GM21447 (cell line): ENCODE data around the gene SORT1.
"Not testable (repeated sequence)": the region's sequence is repeated elsewhere in the genome, so short reads cannot be mapped to it uniquely, and the experiment has no call there.

Source experiments
- ATAC-seq: cut with Tn5 transposase; IDR thresholded peaks from one replicate; pipeline ENCODE4 v1.9.1; 2021; ENCODE audit not compliant: unreplicated experiment

The SORT1 gene

DNA sequence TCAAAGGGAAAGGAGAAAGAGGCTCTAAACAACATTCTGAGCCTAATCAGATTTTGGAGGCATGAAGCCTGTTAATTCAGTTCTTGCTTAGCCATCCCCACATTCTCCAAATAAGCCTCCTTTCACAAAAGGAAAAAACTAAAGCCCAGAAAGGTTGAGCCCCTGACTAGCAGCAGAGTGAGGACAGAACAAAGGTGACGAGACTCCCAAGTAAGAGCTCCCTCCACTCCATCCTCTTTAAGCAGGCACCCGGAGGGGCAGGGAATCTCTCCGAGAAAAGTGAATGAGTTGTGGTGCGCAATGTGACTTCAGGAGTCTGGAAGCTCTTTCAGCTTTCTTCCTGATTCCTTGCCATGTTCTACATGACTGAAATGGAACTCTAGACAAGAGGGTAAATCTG, 47.5 kb downstream of the SORT1 start:
- no peak for ATAC-seq

DNA sequence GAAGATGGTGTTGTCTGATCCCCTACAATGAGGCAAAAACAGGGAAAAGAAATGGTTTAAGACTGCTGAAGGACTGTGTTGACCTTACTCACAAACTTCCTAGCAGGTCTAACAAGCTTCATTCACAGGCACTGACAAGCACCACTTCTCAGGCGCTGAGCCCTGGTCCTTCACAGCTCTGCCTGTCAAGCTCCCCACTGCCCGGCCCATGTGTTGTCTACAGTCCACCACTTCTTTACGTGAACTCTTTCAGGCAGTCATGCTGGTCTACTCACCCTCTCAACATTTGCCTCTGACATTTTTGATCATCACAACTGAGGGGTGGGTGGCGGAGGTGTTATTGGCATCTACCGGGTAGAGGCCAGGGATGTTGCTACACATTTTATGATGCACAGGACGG, 50.2 kb downstream of the SORT1 start:
- no peak for ATAC-seq

DNA sequence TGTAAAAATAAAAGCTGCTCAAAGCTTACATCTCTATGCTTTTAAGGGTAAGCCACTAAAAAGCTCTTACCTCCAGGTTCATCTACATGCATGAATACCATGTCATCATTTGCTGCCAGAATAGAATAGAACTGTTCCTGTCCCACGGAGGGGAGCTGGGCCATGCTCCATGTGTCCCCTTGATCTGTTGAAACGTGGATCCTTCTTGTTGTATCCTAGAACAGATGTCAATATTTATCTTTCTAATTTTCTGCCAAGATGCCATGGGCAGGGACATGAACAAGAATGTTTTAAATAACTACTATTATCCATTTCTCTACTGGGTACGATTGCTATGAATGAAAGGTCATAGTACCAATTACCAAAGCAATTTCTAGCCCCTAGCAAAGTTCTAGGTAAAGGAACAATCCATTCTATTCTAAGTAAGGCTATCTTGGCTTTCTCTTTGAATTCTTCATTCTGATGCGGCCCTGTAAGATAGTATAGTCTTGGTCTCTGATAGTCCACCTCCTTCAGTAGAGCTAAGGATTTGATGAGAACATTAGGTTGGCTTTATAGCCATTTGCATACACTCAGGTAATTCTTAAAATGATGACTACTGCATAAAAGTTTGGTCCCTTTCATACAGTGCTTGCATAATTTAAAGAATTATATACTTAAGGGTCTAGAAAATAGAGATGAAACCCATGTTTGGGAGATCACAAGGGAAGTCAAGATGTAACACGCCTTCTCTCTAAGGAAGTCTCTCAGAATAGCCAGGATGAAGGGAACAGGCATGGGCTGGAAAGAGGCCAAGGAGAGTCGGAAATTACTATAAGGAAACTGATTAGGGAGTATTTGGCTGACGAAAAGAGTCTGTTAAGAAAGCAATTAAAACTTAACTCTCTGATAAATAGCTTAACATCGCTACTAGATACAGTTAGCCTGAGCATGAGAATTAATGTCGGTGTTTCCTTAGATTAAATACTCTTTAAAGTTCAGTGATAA, 55.5 kb downstream of the SORT1 start:
- ATAC-seq = no peak

DNA sequence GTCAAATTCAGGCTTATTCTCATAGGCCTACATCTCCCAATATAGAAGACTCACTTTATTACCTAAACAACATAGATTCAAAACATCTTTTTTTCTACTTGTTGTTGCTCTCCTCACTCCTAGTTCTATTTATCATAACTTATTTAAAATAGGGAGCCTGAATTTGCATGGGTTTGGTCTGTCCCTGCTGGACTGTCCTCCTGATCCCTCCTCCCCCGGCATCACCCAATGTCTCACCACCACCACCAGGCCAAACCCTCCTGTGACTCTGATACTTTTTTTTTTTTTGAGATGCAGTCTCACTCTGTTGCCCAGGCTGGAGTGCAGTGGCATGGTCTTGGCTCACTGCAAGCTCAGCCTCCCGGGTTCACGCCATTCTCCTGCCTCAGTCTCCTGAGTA, 59.1 kb downstream of the SORT1 start:
- ATAC-seq = no peak

DNA sequence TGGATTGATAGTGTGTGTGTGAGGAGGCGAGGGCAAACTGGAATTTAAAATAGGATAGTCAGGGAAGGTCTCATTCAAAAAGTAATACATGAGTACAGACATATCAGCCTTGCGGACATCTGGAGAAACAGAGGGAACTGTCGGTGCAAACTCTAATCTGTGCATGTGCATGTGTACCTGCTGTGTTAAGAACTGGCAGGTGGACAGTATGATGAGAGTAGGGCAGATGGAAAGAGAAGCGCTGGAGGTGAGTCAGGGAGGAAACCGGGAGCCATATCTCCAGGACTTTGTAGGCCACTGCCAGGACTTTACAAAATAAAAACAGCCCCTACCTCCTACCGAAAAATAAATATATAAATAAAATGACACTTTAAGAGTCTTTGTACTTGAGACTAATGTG, 59.6 kb downstream of the SORT1 start:
- no peak for ATAC-seq

DNA sequence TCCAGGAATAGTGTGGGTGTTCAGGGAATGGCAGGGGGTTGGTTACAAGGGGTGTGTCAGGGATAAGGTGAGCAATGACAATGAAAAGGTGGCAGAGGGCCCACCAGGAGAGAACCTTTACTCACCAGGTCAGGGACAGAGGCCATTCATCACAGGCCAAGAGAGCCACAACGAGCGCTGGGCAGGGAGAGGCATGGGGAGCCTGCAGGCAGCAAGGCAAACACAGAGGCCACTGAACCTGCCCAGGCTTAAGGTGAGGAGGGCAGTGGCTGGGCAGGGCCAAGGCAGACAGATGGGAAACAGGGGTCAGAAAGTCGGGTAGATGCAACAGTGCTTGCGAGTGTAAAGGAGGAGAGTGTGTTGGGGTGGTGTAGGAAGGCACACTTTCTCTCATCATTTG, 62.6 kb downstream of the SORT1 start:
- ATAC-seq = no peak

DNA sequence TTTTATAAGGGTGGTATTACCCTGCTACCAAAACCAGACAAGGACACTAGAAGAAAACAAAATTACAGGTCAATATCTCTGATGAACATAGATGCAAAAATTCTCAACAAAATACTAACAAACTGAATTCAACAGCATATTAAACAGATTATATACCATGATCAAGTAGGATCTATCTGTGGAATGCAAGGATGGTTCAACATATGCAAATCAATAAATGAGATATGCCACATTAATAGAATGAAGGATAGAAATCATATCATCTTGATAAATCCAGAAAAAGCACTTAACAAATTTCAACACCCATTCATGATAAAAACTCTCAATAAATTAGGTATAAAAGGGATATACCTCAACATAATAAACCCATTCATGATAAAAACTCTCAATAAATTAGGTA, 66.6 kb downstream of the SORT1 start:
- ATAC-seq = no peak

DNA sequence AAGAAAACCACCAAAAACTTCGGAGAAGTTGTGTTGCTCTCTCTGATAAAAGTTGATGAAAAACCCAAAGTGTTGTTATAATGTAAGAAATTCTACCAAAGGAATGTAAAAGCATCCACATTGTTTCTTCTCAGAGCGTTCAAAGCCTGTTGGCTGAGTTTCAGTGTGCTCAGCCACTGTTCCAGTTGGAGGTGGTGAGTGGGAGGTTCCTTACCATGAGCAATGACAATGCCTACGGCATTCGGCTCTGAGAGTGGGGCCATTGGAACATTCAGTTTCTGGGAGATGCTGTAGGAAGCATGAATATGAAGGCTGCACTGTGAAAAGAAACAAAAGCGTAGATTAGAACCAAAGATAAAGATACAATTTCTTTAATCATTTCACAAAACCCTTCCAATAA, 70.4 kb downstream of the SORT1 start:
- ATAC-seq = no peak

DNA sequence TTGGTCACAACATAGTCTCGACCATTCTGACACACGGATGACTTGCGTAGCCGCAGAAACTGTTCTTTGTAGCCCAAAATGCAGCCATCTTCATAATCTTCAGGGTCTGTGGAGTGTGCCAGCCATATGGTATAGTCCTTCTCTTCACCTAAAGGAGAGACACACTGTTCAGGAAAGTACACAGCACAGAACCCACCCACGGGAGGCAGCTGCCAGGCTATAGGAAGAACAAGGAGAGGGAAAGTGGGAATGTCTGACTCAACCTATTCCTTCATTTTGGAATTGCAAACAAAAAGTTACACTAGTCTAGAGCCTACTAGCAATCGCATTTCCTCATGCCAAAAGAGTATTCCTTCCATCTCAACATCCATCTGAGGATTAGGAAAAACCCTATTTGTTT, 74.7 kb downstream of the SORT1 start:
- no peak for ATAC-seq

DNA sequence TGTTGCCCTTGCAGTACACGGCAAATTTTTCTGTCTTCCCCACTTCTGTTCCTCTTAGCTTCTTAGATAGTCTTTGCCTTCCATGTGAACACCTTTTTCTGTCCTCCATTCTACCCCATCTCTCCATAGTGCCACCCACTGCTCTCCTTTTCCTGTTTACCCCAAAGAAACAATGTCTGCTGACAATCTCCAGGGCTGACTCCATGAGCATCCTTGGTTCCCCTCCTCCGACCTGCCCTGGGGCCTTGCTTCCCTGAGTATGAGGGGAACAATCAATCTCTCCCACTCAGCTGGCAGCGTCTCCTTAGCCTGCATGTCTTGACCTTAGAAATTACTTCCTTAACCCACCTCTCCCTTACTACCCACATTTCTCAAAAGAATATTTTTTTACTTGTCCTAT, 78.6 kb downstream of the SORT1 start:
- no peak for ATAC-seq

DNA sequence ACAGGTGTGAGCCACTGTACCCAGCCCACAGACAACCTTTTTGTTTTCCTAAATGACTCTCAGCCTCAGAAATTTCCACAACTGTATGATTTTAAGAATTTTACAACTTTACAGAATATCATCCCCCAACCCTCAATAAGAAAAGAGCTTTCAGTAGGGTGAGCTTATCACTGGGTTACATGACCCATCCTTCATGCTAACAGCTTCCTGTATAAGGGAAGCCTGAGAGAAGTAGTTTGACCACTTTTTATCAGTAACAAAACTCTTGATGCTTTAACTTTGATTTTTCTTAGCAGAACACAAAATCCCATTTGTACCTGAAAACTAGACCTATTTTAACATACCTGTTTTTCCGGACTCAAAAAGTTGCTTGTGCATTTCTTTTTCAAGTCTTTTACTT, 81.2 kb downstream of the SORT1 start:
- ATAC-seq = no peak

DNA sequence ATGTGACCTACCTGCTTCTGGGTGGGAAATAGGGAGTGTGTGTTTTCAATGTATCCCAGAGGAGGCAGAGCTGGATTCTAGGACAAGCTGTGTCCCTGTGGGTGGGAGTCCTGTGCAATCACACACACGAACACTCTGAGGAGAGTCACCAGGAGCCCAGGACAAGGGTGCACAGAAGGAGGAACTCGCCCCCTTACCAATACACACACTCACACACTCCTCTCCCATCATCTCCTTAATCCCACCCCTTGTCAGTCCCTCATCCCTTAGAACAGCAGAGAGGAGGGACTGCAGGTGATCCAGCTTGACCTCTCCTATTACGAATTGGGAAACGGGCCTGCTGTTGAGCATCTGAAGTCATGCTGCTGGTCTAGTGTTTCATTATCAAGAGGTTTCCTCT, 82.4 kb downstream of the SORT1 start:
- ATAC-seq = no peak

DNA sequence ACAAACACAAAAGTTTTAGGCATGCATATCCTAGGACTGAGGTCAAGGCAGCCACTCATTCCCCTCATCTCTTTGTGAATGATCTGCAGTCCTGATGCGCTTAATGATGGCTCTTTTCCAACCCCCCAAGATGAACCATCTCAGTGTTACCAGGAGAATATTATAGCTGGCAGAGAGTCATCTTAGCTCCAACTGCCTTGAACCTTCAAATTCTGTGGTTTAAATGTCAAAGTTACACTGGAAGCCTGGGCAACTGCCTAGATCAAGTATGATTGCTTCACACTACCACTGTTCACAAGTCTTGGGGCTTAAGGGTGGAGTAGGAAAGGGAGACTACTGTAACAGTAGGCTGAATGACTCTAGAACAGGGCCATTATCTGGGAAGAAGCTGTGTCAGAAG, 82.9 kb downstream of the SORT1 start:
- ATAC-seq = no peak

DNA sequence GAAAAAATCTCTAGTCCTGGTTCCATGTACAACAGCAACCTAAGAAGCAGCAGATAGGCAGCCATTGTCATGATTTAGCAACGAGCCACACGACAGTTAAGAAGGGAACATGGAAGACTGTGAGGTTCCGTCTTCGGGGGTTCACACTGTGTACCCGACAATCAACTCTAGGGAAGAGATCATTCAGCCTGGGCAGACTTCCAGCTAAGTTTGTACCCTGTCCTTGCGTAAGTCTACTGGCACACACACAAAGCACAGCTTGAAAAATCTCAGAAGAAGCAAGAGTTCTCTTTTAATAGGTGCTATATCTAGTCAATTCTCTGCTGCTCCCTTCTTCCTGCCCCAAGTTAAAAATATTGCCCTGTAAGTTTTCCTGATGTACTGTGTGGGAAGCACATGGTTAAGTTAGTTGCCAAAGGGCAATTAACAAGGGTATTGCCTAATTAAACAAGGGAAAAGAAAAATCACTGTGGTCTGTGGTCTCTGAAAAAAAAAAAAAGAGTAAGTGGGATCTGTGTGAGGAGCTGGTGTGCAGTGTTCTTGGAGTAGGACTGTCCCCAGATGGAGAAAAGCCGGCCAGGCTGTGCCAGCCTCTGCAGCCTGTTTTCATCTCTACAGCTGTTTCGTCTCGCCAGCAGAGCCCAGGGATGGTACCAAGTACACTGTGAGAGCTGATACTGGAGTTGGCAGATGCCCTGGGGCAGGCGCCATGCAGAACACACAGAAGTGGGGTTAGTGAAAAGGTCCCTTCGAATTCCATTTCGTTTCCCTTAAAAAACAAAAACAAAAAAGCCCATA, 84.5 kb downstream of the SORT1 start:
- no peak for ATAC-seq

DNA sequence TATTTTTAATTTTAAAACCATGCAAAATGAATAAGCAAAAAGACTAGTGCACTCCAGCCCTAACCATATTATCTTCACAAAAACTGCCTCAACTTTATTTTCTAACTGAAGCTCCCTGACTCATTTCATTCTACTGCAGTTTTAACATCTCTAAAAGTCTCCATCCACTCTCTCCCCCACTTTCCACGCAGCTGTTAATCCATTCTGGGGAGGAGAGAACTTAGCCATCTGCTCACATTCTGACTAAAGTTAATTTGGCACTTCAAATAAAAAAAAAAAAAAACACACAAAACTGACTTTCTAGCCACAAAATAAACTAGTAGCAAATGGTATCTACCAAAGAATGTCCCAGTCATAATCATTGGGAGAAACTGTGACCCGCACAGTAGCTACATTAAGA, 85.5 kb downstream of the SORT1 start:
- ATAC-seq = no peak

DNA sequence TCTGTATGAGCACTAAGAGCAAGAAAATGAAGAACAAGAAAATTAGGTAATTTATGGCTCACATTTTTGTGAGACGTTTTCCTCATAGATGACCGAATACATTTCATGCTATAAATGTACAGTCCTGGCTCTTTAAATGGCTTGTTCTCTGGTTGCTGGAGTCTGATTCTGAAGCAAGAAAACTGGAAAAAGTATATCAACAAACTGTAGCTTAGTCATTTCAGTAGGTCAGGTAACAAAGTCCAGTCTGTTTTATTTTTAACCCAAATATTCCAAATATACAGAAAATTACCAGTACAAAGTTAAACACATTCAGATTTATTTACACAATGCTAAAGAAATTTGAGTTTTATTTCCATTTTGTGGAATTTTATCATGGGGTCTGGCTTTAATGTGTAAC, 88.4 kb downstream of the SORT1 start:
- ATAC-seq = no peak

DNA sequence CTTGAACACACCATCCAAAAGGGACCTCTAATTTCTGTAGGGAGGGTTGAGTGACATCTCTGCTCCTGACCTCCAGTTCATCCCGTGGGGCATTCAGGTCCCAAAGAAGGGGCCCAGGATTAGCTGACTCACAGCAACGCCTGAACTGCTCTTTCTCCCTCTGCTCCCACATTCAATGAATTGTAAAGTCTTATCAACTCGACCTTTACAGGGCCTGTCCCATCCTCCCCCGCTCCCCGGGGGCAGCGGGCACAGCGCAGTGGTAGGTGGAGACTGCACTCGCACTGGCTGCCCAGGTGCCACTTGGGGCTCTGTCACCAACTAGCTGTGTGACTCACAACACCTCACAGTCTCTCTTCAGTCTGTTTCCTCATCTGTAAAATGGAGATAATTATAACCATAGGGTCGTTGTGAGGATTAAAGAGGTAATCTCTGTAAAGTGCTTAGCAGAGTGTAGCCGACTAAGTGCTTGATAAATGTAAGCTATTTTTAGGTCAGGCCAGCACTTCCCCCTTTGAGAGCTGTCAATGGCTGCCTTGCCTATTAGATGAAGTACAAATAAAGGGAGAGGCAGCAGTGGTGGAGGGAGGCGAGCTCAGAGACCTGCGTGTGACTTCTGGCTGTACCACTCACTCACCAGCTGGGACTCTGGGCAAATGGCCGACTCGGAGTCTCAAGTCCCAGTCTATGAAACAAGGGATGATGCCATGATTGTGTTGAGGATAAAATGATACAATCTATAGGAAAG, 90.3 kb downstream of the SORT1 start:
- no peak for ATAC-seq

DNA sequence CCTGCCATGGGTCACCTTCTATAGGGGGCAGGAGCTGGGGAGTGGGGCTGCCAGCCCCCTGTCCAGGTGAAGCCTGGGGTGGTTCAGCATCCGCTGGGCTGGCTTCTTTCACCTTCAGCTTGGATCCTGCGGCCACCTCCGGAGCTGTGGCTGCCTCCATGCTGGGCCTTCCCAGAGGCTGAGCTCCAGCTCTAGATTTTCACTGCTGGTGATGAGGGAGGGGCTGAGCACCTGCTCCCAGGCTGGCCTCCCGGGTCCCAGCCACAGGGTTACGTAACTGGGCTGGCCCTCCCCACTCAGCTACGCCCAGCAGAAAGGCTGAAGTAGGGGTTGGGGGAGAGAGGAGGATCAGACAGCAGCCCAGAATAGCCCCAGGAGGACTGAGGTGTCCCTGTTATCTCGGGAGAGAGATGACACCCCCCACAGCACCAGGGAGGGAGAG, 90.9 kb downstream of the SORT1 start, which contains the start of gene MYBPHL:
Gene MYBPHL, minus strand, starts transcription at position 180 of the 442 bp plus-strand sequence. Its CDS starts 20 bp downstream, at position 160.
- ATAC-seq = no peak

DNA sequence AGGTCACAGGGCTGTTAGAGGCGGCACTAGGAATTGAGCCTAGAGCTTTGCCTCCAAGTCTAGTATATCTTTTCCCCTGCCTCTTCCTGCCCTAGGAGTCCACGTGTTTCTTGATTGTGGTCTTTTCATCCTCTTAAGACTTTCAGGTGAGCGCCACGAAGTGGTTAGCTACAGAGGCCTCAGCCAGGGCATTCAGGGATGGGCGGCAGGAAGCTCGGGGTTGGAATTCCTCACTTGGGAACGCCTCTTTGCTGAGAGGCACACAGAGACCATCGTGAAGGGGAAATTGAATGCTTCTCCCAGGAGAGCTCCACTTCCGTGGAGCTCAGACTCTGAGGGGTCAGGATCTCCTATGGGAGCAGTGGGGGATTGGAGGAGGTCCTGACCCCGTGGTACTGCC, 91.7 kb downstream of the SORT1 start:
- not testable (repeated sequence) for ATAC-seq

DNA sequence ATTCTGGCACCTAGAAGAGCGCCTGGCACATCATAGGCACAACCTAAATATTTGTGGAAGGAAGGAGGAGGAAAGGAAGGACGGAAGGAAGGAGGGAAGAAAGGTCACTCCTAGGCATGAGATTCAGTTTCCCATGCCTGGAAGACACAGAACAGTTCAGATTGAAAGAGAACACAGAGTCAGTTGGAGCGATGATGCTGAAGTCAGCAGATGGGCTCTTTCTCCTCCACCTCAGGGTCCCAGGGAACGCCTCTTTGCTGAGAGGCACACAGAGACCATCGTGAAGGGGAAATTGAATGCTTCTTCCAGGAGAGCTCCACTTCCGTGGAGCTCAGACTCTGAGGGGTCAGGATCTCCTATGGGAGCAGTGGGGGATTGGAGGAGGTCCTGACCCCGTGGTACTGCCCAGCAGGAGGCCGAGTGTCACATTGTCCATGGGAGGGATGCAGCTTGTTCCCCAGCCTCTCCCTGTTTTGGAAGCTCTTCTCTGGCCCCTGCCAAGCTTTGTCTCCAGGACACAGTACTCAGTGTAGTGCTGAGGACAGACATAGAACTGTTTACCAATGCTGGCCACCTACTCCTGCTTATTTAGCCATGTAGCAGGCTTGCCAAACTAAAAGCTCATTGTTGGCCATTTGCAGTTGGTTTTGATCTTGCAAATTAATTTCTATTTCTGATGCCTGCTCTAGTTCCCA, 93.3 kb downstream of the SORT1 start:
- ATAC-seq = no peak

DNA sequence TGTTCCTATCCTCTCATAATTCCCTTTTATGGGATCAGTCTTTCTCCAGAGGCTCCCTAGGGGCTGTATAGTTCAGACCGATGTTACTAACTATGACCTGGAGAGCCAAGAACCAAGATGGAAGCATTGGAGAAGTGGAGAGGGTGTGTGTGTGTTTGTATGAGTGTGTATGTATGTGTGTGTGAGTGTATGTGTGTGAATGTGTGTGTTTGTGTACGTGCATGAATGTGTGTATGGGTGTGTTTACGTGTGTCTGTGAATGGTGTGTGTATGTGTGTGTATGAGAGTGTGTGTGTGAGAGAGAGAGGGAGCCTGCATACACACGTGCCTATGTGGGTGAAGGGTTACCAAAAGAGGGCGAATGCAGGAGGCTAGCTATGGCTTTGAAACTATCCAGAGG, 95.8 kb downstream of the SORT1 start:
- ATAC-seq = no peak
